A549 treated with AZD2906 at 1 μM for 4 hours (cell line): Measurements from ENCODE around the gene NUCB2. TPM values are rescaled to one million over a fixed set of nuclear protein-coding genes. Genes with fewer than 3 reads are reported as not detected.

Experiments
- total RNA-seq: library from RNA; stranded (reverse); fragments of 200-300 nt; extraction: Qiagen RNA extraction; gene quantifications from 5 replicates; pipeline ENCODE4 v1.2.3, GENCODE V29; 2022

The NUCB2 gene
- 27.4 to 30.3 TPM (median 28.9 TPM) in 5 replicates for total RNA-seq

DNA sequence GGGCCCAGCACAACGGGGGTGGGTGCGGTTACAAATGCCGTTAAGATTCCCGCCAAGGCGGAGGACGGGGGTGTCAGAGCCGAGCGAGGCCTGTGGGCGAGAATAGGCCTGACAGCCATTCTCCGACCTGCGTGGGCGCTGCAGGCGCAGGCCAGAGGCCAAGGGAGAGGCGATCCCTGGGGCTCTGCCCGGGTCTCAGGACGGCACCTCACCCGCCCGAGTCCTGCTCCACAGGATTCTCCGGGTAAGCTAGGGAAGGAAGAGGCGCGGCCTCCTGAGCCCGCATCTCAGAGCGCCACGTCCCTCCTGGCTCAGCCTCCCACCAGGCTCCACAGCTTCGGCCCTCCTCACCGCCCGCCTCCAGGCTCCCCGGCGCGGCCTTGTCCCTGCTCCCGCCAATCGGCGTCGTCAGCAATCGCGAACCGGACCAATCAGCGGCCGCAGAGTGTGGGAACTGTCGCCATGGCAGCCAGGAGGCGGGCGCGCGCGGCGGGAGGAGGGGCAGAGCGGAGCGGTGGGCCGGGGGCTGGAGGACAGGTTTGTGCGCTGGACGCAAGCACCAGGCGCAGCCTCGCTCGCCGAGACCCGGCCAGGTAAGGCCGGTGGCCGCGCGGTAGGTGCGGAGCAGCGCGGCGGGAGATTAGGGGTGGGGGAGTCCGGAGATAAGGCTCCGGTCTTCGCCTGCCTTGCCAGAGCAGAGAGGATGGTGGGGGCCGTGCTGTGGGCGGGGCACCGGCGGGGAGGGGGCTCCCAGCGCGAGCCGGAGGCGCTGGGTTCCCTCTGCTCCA lies at the start of gene NUCB2:
Gene NUCB2, plus strand, starts transcription at position 504 of the 788 bp plus-strand sequence. CDS start 18,585 bp downstream, outside the sequence.

DNA sequence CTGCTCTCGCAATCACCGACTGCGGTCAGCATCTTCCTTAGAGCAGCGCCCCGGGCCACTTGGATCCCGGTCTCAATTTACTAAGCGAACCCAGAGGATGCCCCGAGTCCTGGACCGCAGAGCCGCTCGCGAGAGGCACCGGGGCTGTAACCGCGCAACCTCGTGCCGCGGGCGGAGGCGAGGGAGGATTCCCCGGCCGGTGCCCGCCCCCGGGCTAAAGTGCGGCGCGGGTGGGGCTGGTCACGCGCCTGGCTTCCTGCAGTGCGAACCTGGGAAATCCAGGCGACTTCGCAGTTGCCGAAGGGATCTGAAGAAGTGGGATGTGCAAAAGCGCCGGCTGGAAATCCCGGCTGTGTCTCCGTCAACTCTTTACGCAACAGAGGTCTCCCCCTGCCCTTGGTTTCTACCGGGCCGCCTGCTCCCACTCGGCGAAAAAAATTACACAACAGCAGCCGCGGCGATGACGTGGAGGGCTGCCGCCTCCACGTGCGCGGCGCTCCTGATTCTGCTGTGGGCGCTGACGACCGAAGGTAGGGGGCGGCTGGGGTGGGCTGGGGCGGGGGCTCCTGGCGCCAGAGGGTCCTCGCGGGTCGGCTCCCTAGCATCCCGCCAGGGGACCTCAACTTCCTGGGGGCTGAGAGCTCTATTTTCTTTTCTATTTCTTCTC lies 75.1 kb downstream of the NUCB2 start, which contains the start of gene NCR3LG1:
Gene NCR3LG1, plus strand, starts transcription at position 291 of the 667 bp plus-strand sequence. Its CDS starts 170 bp downstream, at position 461.

Other genes with a start within 250 kb of the NUCB2 start
- 1,494 to 1,714 TPM (median 1,549 TPM) in 5 replicates for gene RPS13, start 199.1 kb upstream of the NUCB2 start, total RNA-seq
- gene PIK3C2A, start 68.8 kb upstream of the NUCB2 start, total RNA-seq = 10.8 to 16.3 TPM (median 14.4 TPM) in 5 replicates
- 1.9 to 3.3 TPM (median 2.3 TPM) in 5 replicates for gene NCR3LG1, start 75.1 kb downstream of the NUCB2 start, total RNA-seq
- gene KCNJ11, start 111.9 kb downstream of the NUCB2 start, total RNA-seq = 7.0 to 9.2 TPM (median 8.7 TPM) in 5 replicates
- 10.1 to 15.6 TPM (median 11.7 TPM) in 5 replicates for gene ABCC8, start 200.1 kb downstream of the NUCB2 start, total RNA-seq